ENCODE measurements around the gene SEC14L5. TPM values are rescaled to one million over a fixed set of nuclear protein-coding genes. Genes with fewer than 3 reads are reported as not detected.

The SEC14L5 gene
- total RNA-seq, 2 donors from 2014 or later: 0.02 TPM; not detected in 1

DNA sequence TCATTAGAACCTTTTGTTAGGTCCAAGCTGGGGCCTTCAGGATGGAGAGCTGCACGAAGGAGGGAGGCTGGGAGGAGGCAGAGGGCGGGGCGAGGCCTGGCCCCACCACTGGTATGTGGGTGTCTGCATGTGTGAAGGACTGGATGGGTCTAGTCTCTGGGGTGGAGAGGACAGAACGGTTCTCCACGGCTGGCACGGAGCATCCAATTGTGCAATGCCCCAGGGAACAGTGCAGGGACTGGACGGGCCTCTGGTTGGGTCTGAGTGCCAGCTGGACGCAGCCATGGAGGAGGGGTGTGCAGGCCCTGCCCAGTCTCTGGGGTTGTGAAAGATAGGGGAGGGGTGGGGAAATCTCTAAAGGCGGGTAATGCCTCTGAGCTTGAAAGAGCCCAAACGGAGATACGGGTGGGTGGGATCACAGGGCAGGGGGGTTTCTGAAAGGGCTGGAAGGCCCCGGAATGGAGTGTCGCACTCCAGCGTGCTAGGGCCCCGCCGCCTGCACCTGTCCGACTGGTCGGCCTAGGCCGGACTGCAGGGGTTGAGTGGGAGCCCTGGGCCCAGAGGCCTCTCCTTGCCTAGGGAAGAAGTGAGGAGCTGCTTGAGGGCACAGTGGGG lies 22.8 kb upstream of the SEC14L5 start:
- no peak for DNase-seq
- ATAC-seq (replicated peaks in 1 of 2): no peak
- H3K27me3 Mint-ChIP-seq (ENCODE audit: low read depth): peaks cover 19% of the 10 kb centered on the region
- H3K4me1 Mint-ChIP-seq (ENCODE audit: low read depth): peaks cover 6% of the 10 kb centered on the region
- H3K27ac Mint-ChIP-seq: no peak overlapping the region
- no peaks in the 10 kb centered on the region for H3K9me3 Mint-ChIP-seq
- no peaks in the 10 kb centered on the region for H3K36me3 Mint-ChIP-seq (ENCODE audit: insufficient read depth in 2 of 2)
- H3K4me3 Mint-ChIP-seq: peak overlapping the region in 1 of 2 donors; percentile 62

DNA sequence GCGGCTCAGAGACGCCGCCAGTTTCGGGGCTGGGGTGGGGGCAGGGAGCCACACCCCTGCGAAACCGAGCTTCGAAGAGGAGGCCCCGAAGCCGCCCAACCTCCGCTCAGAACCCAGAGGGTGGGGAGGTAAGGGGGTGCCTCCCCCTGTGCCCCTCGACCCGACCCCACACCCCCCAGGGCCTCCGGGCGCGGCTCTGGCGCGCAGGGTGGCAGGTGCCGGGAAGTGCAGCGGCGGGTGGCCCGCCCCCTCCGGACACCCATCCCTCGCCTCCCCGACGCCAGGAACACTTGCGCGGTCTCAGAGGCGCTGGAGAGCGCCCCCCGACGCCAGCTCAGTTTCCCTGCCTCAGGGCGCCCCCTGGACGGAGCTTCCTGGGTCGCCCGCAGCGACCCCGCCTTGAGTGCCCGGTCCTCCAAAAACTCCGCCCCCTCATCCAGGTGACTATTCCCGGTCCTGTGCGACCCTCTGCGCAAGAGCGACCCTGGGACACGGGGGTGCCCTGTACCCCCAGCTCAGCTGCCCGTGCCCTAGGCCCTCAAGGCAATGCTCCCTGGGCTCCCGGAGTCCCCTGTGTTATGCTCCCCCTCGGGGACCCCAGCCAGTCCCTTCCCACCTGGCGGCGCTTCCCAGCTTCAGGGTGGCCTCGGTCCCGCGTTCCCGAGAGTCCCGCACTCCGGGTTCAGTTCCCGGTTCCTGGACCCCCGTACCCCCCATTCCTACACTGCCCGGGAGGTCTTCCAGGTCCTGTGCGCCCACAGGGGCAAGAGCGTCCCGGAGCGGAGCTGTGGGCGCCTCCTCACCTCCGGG lies 21.7 kb upstream of the SEC14L5 start:
- H3K4me3 Mint-ChIP-seq: peak overlapping the region; percentile 78 to 84
- peaks cover 6% of the 10 kb centered on the region for H3K4me1 Mint-ChIP-seq (ENCODE audit: low read depth)
- ATAC-seq (replicated peaks in 1 of 2) (peak; percentile 46 to 52), DNase-seq (peak in 1 of 2 donors; percentile 18)
- no peaks in the 10 kb centered on the region for H3K9me3 Mint-ChIP-seq
- peaks cover 19% of the 10 kb centered on the region for H3K27me3 Mint-ChIP-seq (ENCODE audit: low read depth)
- H3K36me3 Mint-ChIP-seq (ENCODE audit: insufficient read depth in 2 of 2): no peaks in the 10 kb centered on the region
- no peak overlapping the region for H3K27ac Mint-ChIP-seq

DNA sequence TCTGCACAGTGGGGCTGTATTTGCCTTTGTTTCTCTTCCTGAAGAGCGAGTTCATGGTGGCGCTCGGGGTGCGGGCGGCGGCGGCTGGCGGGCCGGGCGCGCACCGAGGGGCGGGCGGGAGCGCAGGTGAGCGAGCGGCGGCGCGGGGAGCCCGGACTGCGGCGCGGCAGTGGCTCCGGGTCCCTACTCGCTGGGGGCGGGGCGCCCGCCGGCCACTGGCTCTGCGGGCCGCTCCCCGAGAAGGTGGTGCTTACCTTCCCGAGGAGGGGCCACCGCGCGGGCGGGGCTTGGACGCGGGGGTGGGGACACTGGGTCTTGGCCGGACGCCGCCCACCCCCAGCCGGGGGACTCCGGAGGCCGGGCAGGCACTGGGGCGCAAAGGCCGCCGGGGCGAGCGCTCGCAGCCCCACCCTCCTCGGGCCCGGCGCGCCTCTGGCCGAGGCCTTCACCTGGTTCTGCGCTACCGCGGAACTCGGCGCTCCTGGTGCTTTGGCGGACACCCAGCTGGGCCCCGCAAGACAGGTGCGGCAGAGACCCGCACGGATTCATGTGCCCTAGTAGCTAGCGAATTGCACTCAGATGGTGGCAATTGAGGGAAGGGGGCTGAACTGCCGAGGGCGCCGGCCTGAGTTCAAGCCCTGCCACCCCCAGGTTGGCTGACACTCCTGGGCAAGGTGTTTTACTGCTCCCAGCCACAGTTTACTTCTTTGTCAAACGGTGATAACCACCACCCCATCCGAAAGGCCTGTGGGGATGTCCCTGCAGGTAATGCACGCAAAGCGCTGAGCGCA lies 20.9 kb upstream of the SEC14L5 start, which contains the start of gene PPL:
PPL (minus strand) TSS at position 158 of the 791 bp plus-strand sequence; CDS start at position 55, 103 bp downstream.
- peaks cover 6% of the 10 kb centered on the region for H3K4me1 Mint-ChIP-seq (ENCODE audit: low read depth)
- peak; percentile 57 to 70 for ATAC-seq (replicated peaks in 1 of 2)
- no peaks in the 10 kb centered on the region for H3K36me3 Mint-ChIP-seq (ENCODE audit: insufficient read depth in 2 of 2)
- H3K27ac Mint-ChIP-seq: no peak within 1 kb of the TSS
- H3K4me3 Mint-ChIP-seq: peak within 1 kb of the TSS; percentile 78 to 84
- peak; percentile 37 to 56 for DNase-seq
- no peaks in the 10 kb centered on the region for H3K9me3 Mint-ChIP-seq
- peaks cover 19% of the 10 kb centered on the region for H3K27me3 Mint-ChIP-seq (ENCODE audit: low read depth)

DNA sequence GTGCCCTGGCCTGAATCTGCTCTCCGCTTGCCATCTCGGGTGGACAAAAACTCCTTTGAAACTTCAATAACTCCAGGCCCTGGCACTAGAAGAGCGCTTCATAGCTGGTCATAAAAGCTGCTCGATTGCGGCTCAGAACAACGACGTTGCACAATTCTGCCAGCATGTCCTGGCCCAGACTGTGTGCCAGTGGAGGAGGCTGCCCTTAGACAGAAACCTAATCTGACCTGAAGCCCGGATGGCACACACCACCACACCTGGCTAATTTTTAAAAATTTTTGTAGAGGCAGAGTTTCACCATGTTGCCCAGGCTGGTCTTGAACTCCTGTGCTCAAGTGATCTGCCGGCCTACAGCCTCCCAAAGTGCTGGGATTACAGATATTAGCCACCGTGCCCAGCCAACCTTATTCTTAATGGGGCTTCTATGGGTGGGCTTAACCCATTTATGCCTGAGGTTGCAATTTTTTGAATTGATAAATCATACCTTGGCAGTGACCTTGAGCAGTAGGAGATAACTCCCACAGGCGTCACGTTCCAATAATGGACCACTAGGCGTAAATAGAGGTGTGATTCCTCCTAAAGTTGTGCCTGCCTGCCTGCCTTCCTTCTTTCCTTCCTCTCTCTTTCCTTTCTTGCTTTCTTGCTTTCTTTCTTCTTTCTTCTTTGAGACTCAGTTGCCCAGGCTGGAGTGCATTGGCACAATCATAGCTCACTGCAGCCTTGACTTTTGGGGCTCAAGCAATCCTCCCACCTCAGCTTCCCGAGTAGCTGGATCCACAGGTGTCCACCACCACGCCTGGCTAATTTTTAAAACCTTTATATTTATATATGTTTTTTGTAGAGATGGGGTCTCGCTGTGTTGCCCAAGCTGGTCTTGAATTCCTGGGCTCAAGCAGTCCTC lies 20.1 kb upstream of the SEC14L5 start:
- ATAC-seq (replicated peaks in 1 of 2) (no peak), DNase-seq (no peak)
- Mint-ChIP-seq H3K27me3 (ENCODE audit: low read depth) (peaks cover 19% of the 10 kb centered on the region), H3K4me3 (peak overlapping the region; percentile 61), H3K9me3 (no peaks in the 10 kb centered on the region), H3K4me1 (ENCODE audit: low read depth) (peaks cover 6% of the 10 kb centered on the region), H3K27ac (no peak overlapping the region), H3K36me3 (ENCODE audit: insufficient read depth in 2 of 2) (no peaks in the 10 kb centered on the region)

DNA sequence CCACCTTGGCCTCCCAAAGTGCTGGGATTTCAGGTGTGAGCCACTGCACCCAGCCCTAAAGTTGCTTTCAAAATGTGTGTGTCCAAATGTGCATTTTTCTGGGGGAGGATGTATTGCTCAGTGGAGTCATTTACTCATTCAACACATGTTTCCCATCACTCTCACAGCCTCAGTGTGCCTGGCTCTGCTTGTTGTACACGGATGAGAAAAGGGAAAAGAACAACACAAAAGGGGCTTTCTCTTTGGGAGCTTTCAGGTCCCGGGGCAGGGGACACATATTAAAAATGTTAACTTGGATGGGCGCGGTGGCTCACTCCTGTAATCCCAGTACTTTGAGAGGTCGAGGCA lies 19.5 kb upstream of the SEC14L5 start:
- DNase-seq (no peak), ATAC-seq (replicated peaks in 1 of 2) (no peak)
- Mint-ChIP-seq H3K27ac (no peak overlapping the region), H3K36me3 (ENCODE audit: insufficient read depth in 2 of 2) (no peaks in the 10 kb centered on the region), H3K4me3 (no peak overlapping the region), H3K27me3 (ENCODE audit: low read depth) (peaks cover 19% of the 10 kb centered on the region), H3K9me3 (no peaks in the 10 kb centered on the region), H3K4me1 (ENCODE audit: low read depth) (peaks cover 6% of the 10 kb centered on the region)

- H3K27me3 Mint-ChIP-seq (ENCODE audit: low read depth): peaks cover 16% of the 10 kb centered on the region
- peaks cover 15% of the 10 kb centered on the region for H3K4me1 Mint-ChIP-seq (ENCODE audit: low read depth)
- no peaks in the 10 kb centered on the region for H3K36me3 Mint-ChIP-seq (ENCODE audit: insufficient read depth in 2 of 2)
- no peak overlapping the region for H3K27ac Mint-ChIP-seq
- ATAC-seq (replicated peaks in 1 of 2) (no peak), DNase-seq (no peak)
- no peaks in the 10 kb centered on the region for H3K9me3 Mint-ChIP-seq
- no peak overlapping the region for H3K4me3 Mint-ChIP-seq
These were observed 17.4 kb upstream of the SEC14L5 start for GRCh38 chr16:4940719-4941118.

- no peak for ATAC-seq (replicated peaks in 1 of 2)
- H3K36me3 Mint-ChIP-seq (ENCODE audit: insufficient read depth in 2 of 2): no peaks in the 10 kb centered on the region
- peaks cover 18% of the 10 kb centered on the region for H3K27me3 Mint-ChIP-seq (ENCODE audit: low read depth)
- no peak for DNase-seq
- H3K9me3 Mint-ChIP-seq: no peaks in the 10 kb centered on the region
- peaks cover 9% of the 10 kb centered on the region for H3K4me1 Mint-ChIP-seq (ENCODE audit: low read depth)
- H3K4me3 Mint-ChIP-seq: no peak overlapping the region
- no peak overlapping the region for H3K27ac Mint-ChIP-seq
These were observed 15.6 kb upstream of the SEC14L5 start for GRCh38 chr16:4942481-4942880.

GRCh38 chr16:4944333-4945281 lies 13.5 kb upstream of the SEC14L5 start:
- no peak overlapping the region for H3K4me3 Mint-ChIP-seq
- peaks cover 20% of the 10 kb centered on the region for H3K27me3 Mint-ChIP-seq (ENCODE audit: low read depth)
- peak; percentile 44 to 59 for ATAC-seq (replicated peaks in 1 of 2)
- peak in 1 of 2 donors; percentile 23 for DNase-seq
- no peak overlapping the region for H3K27ac Mint-ChIP-seq
- peaks cover 9% of the 10 kb centered on the region for H3K4me1 Mint-ChIP-seq (ENCODE audit: low read depth)
- H3K9me3 Mint-ChIP-seq: no peaks in the 10 kb centered on the region
- no peaks in the 10 kb centered on the region for H3K36me3 Mint-ChIP-seq (ENCODE audit: insufficient read depth in 2 of 2)

- ATAC-seq (replicated peaks in 1 of 2) (no peak), DNase-seq (no peak)
- H3K4me3 Mint-ChIP-seq: no peak overlapping the region
- peaks cover 9% of the 10 kb centered on the region for H3K4me1 Mint-ChIP-seq (ENCODE audit: low read depth)
- no peak overlapping the region for H3K27ac Mint-ChIP-seq
- no peaks in the 10 kb centered on the region for H3K9me3 Mint-ChIP-seq
- H3K27me3 Mint-ChIP-seq (ENCODE audit: low read depth): peaks cover 20% of the 10 kb centered on the region
- no peaks in the 10 kb centered on the region for H3K36me3 Mint-ChIP-seq (ENCODE audit: insufficient read depth in 2 of 2)
These were observed 12.3 kb upstream of the SEC14L5 start for GRCh38 chr16:4945560-4946502.

DNA sequence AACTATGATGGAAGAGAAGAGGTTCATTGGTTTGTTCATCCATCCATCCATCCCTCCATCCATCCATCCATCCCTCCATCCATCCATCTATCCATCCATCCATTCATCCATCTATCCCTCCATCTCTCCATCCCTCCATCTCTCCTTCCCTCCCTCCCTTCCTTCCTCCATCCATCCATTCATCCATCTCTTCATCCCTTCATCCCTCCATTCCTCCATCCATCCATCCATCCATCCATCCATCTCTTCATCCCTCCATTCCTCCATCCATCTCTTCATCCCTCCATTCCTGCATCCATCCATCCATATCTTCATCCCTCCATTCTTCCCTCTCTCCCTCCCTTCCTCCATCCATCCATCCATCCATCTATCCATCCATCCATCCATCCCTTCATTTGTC lies 11.2 kb upstream of the SEC14L5 start:
- DNase-seq (no peak), ATAC-seq (replicated peaks in 1 of 2) (no peak)
- H3K4me1 Mint-ChIP-seq (ENCODE audit: low read depth): peaks cover 9% of the 10 kb centered on the region
- no peak overlapping the region for H3K27ac Mint-ChIP-seq
- no peak overlapping the region for H3K4me3 Mint-ChIP-seq
- no peaks in the 10 kb centered on the region for H3K36me3 Mint-ChIP-seq (ENCODE audit: insufficient read depth in 2 of 2)
- no peaks in the 10 kb centered on the region for H3K9me3 Mint-ChIP-seq
- H3K27me3 Mint-ChIP-seq (ENCODE audit: low read depth): peaks cover 20% of the 10 kb centered on the region
